ENCODE data around the gene PSMF1. TPM values are rescaled to one million over a fixed set of nuclear protein-coding genes. Genes with fewer than 3 reads are reported as not detected.
"Not testable (repeated sequence)": the region's sequence is repeated elsewhere in the genome, so short reads cannot be mapped to it uniquely, and the experiment has no call there.

PSMF1 gene
- polyA plus RNA-seq, 1 donor from 2014 or later, result 236 TPM

GRCh38 chr20:1149812-1150211 is 31.4 kb downstream of the PSMF1 start:
- H3K27ac ChIP-seq (ENCODE audit: low read length); H3K9me3 ChIP-seq (ENCODE audit: low read length); H3K79me2 ChIP-seq (replicated peaks; ENCODE audit: insufficient read depth, low read length); H3K4me2 ChIP-seq (ENCODE audit: low read length); H2AFZ ChIP-seq (ENCODE audit: low read depth, low read length); H3K9ac ChIP-seq (ENCODE audit: low read length); H3K27me3 ChIP-seq (ENCODE audit: insufficient read depth, low read depth, low read length); H4K20me1 ChIP-seq (ENCODE audit: insufficient read depth); H3K36me3 ChIP-seq (ENCODE audit: insufficient read depth, low read length); H3F3A ChIP-seq (ENCODE audit: insufficient read depth, low read length, poor library complexity, severe bottlenecking); H3K9me2 ChIP-seq (ENCODE audit: insufficient read depth, low read length); H3K4me3 ChIP-seq (ENCODE audit: low read length): not testable (repeated sequence)

GRCh38 chr20:1150218-1150617 is 31.8 kb downstream of the PSMF1 start:
- H4K20me1 ChIP-seq (ENCODE audit: insufficient read depth), result no peaks in the 10 kb centered on the region

More at GRCh38 chr20:1150218-1150617, 31.8 kb downstream of the PSMF1 start:
- H3K36me3 ChIP-seq (ENCODE audit: insufficient read depth, low read length), result peaks cover 10% of the 10 kb centered on the region
- H3K4me3 ChIP-seq (ENCODE audit: low read length), result no peak overlapping the region
- no peaks in the 10 kb centered on the region for H3K9me3 ChIP-seq (ENCODE audit: low read length)
- H3F3A ChIP-seq (ENCODE audit: insufficient read depth, low read length, poor library complexity, severe bottlenecking), result no peaks in the 10 kb centered on the region
- no peak overlapping the region for H3K4me2 ChIP-seq (ENCODE audit: low read length)
- H3K9me2 ChIP-seq (ENCODE audit: insufficient read depth, low read length), result no peaks in the 10 kb centered on the region
- H2AFZ ChIP-seq (ENCODE audit: low read depth, low read length), result no peak overlapping the region
- TF ChIP-seq EZH2 (IDR thresholded peaks at IDR 0.05; ENCODE audit: borderline replicate concordance, insufficient read depth, low read length, poor library complexity, severe bottlenecking) (no peak), REST (IDR thresholded peaks at IDR 0.05; ENCODE audit: borderline replicate concordance) (no peak), RAD21 (conservative IDR thresholded peaks at IDR 0.05) (no peak), TAF1 (IDR thresholded peaks at IDR 0.05; ENCODE audit: low read depth) (no peak), SMC3 (conservative IDR thresholded peaks at IDR 0.05; ENCODE audit: poor library complexity) (no peak), EP300 (conservative IDR thresholded peaks at IDR 0.05; ENCODE audit: poor library complexity, severe bottlenecking) (no peak), CTCF (IDR thresholded peaks at IDR 0.05; ENCODE audit: poor library complexity, severe bottlenecking) (no peak), POLR2AphosphoS5 (IDR thresholded peaks at IDR 0.05) (no peak), MXI1 (conservative IDR thresholded peaks at IDR 0.05; ENCODE audit: poor library complexity, severe bottlenecking) (no peak)
- no peak overlapping the region for H3K27ac ChIP-seq (ENCODE audit: low read length)
- H3K27me3 ChIP-seq (ENCODE audit: insufficient read depth, low read depth, low read length), result no peaks in the 10 kb centered on the region
- H3K9ac ChIP-seq (ENCODE audit: low read length), result no peak overlapping the region
- H3K79me2 ChIP-seq (replicated peaks; ENCODE audit: insufficient read depth, low read length), result no peaks in the 10 kb centered on the region
